GM12864 (cell line): Measurements from ENCODE around the gene ZNF354C.
"Not testable (repeated sequence)": the region's sequence is repeated elsewhere in the genome, so short reads cannot be mapped to it uniquely, and the experiment has no call there.

Experiments used
- DNase-seq: peaks from one replicate; pipeline ENCODE4 v3.0.0-alpha.2; 2011; ENCODE audit warnings: low read depth
- H3K4me3 ChIP-seq: 2 replicates; pipeline ENCODE4 v1.5.1; 2011; ENCODE audit warnings: mild to moderate bottlenecking, low read depth, low read length, control low read depth
- TF ChIP-seq, protein P1 (sequence below): IDR thresholded peaks from 2 replicates; pipeline ENCODE4 v1.5.1; 2011; ENCODE audit warnings: low read depth, mild to moderate bottlenecking, moderate library complexity, low read length, control low read depth, inconsistent platforms; ENCODE audit errors: missing control alignments

The ZNF354C gene

DNA sequence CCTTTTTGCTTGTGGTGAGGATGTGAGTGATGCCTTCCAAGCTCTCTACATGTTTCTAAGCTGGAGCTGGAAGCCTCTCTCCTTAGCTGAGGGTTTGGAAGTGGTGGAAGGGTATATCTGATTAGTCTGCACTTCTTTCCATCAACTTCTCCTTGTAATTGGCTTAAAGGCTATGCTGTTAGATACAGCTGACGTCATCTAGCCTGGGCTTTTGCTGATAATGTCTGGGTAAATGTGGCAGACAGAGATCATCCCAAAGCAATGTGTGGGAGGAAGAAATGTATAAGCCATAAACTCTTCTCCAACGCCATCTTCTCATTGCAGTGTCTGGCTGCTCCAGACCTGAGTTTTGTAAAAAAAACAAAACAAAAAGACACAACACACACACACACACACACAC is 29.3 kb downstream of the ZNF354C start:
- H3K4me3 ChIP-seq = no peak overlapping the region
- no peak for DNase-seq
- TF ChIP-seq, protein P1, sequence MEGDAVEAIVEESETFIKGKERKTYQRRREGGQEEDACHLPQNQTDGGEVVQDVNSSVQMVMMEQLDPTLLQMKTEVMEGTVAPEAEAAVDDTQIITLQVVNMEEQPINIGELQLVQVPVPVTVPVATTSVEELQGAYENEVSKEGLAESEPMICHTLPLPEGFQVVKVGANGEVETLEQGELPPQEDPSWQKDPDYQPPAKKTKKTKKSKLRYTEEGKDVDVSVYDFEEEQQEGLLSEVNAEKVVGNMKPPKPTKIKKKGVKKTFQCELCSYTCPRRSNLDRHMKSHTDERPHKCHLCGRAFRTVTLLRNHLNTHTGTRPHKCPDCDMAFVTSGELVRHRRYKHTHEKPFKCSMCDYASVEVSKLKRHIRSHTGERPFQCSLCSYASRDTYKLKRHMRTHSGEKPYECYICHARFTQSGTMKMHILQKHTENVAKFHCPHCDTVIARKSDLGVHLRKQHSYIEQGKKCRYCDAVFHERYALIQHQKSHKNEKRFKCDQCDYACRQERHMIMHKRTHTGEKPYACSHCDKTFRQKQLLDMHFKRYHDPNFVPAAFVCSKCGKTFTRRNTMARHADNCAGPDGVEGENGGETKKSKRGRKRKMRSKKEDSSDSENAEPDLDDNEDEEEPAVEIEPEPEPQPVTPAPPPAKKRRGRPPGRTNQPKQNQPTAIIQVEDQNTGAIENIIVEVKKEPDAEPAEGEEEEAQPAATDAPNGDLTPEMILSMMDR = no peak

DNA sequence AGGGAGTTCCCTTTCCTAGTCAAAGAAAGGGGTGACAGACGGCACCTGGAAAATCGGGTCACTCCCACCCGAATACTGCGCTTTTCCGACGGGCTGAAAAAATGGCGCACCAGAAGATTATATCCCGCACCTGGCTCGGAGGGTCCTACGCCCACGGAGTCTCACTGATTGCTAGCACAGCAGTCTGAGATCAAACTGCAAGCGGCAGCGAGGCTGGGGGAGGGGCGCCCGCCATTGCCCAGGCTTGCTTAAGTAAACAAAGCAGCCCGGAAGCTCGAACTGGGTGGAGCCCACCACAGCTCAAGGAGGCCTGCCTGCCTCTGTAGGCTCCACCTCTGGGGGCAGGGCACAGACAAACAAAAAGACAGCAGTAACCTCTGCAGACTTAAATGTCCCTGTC is 41.1 kb downstream of the ZNF354C start:
- not testable (repeated sequence) for H3K4me3 ChIP-seq, DNase-seq

DNA sequence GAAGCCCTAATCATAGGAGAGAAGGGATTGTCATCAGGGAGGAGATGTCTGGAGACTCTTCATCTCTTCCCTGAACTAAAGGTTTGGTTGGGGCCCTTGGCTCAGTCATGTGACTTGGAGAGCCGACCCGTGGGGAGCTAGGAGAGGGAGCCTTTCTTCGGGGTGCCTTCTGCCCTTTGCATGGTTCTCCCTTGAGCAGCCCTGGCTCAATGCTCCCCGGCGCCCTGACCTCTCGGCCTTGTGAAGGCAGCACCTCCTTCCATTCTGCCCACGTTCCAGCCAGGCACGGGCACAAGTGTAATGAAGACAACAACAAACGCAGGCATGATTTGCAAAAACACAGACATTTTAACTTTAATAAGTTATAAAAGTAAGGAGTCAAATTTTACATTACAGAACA is 50.4 kb downstream of the ZNF354C start:
- no peak for DNase-seq
- H3K4me3 ChIP-seq = no peak overlapping the region
- TF ChIP-seq, protein P1 = no peak

DNA sequence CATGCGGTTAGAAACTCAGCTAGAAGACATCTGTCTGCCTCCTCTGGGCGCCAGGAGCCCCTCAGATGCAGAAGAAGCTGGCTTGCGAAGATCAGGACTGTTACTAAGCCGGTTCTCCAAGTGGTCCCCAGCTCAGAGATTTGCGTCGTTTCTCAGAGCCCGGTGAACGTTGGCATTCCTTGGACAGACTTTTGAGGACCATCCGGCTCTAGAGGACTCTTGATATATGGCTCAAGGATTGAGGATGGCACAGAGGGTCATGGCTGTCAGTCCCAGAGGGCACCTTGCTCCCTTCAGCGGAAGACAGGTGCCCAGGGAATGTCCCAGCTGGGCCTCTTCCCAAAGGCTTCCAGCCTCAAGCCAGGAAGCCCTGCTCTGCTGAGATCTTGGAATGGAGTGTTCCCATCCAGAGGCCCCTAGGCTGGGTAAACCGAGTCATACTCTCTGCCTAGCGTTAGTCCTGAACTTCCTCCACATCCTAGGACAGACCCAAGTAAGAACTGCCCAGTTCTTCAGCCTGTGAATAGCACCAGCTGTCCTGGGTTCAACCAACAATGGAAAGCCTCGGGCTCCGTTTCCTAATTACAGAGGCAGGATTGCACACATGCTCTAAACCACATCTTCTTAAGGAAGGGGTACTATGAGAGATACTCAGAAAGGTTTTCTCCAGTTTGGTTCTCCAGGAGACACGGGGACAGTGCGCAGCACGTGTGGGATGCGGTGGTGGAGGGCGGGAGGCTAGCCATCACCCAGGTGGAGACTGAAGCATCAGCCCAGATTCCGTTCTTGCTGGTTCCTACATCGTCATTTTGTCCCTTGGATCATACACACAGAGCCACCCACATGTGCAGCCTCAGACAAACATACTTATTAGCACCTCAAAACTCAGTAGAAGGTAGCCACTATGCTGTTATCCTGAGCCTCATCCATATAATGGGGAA is 51.4 kb downstream of the ZNF354C start:
- no peak for DNase-seq
- no peak overlapping the region for H3K4me3 ChIP-seq
- TF ChIP-seq, protein P1 = no peak

DNA sequence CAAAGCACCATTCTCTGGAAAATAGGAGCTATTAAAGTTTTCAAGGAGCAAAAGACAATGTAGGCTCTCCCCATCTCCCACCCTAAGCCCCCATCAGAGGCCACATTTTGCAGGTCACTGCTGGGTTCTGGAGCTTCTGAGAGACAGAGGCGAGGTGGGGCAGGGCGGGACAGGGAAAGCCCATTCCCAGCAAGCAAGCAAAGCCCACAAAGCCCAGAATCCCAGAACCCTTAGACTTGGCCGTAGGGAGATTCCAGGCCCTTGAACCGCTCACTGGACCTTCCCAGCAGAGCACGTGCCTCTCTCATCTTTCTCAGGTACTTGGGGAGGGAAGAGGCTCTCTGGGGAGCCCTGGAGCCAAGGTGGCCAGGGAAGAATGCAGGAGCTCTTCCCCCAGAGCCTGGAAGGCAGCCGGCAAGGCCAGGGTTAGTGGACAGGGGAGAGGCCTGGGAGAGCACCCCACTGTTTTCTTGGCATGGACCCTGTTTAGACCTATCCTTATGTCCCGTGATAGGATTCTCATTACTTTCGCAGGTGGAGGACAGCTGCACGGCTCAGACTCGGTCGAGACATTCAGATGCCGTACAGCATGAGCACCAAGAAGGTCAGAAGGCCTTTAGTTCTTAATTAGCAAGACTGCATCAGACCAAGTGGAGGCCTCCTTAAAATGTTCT is 52.4 kb downstream of the ZNF354C start:
- DNase-seq = no peak
- H3K4me3 ChIP-seq = no peak overlapping the region
- TF ChIP-seq, protein P1 = no peak

DNA sequence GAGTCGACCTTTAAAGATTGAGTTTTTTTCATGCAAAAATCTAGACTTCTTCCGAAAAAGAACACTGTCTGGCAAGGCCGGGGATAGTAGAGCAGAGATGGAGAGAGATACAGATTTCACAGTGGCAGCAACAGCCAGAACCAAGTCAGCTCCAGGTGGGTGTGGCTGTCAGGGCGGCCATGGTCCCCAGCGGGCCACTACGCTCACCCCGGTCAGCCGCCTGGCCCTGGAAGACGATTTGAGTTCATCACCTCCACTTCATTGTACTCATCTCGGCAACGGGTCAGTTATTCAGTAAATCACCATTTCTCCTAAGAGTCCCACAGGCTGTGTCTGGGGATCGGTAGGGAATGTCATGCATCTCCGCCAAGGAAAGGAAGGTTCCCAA is 53.0 kb downstream of the ZNF354C start:
- TF ChIP-seq, protein P1 = no peak

DNA sequence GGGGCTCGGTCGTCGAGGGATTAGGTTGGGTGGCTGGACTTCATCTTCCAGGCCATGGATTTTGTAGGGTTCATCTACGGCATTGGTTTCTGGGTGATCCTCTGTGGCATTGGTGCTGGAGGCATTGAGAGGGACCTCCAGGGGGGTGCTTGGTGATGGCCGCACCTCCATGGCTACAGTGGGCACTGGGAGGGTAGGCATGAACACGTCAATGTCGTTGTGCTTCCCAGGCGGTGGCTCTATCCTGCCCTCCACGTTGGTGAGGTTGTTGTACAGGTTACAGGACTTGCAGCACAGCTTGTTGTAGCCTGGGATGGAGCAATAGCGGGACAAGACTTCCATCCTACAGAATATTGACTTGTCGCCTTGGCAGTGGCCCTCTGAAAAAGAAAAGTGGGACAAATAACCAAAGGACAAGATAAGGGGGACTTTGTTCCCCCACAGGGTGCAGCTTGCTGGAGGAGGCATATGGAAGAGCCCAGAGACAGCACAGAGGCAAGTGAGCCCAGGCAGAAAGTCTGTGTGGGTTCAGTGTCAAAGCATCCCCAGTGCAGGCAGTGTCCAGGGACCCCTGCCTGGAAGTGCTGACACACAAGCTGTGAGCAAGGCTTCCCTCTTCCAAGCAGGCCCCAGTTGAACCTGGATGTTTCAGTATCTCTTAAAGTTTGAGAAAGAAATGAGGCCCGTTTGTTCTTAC is 53.9 kb downstream of the ZNF354C start:
- H3K4me3 ChIP-seq = no peak overlapping the region
- DNase-seq = no peak
- TF ChIP-seq, protein P1 = no peak

More for the DNA sequence above, 53.0 kb downstream of the ZNF354C start:
- DNase-seq = no peak
- no peak overlapping the region for H3K4me3 ChIP-seq
